Heart left ventricle (tissue), 13 donors: ENCODE results near the gene RGS17.

Experiments used
- POLR2A ChIP-seq, 2 donors: fragments of 450-650 bp; IDR thresholded peaks; one replicate each; pipeline ENCODE4 v1.6.1; 2017; ENCODE audit warnings: antibody characterized with exemption in 2 of 2, mild to moderate bottlenecking in 2 of 2, moderate library complexity in 2 of 2
- TF ChIP-seq, protein P1 (sequence below), 12 donors: fragments of 200-600 bp; sonication (generic) in 4 of 12; IDR thresholded peaks; one replicate each; pipeline versions ENCODE4 v1.5.0 to v1.8.0; 2018 to 2022; ENCODE audit warnings: antibody characterized with exemption in 12 of 12, mild to moderate bottlenecking in 5 of 12
- donor health status: ischemic (EF 13 %, LVEDD 7.1; RV severe dilation, severe dysfunction).
- donor health status: DM: no; HTN: yes; CAD: no.
- donor health status: DM: no; HTN: no; CAD: no.
- donor health status: ischemic (EF 25% LVEDD 6.9; RV normal size, moderate dysfunction).
- donor health status: ischemic (EF 25% LVEDD 5.7; RV mildly dilated, moderate dysfunction).
- donor health status: ischemic (EF 35%, LVEDD 5.7; RV mildly dilated, moderate dysfunction).
- donor health status: nonischemic (EF 11% LVEDD 7.7; RV severe dilation, severe dysfunction).
- donor health status: DM: yes; HTN: yes; CAD: no.
- donor health status: PGD.
- donor health status: ischemic (EF 29% LVEDD 5.4; RV normal size, mild dysfunction).
- donor health status: nonischemic (EF 23%, LVEDD 6.1; RV moderate dilation, normal function).

DNA sequence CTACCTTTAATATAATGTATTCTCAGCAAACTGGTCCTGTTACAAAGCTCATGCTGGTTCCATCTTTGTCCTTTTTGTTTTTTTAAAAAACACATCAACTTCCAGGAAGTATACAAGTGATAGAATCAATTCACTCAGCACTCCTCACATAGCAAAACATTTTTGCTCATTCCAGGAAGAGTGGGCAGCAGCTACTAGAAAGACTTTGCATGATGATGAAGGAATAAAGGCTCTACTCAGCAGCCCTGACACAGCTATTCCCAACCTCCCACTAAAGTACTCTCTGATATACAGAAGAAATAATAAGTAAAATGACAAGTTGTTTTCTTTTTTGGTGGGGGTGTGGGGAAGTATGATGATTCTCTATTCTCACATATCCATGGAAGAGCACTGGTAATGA lies 61.2 kb downstream of the RGS17 start:
- TF ChIP-seq, protein P1, sequence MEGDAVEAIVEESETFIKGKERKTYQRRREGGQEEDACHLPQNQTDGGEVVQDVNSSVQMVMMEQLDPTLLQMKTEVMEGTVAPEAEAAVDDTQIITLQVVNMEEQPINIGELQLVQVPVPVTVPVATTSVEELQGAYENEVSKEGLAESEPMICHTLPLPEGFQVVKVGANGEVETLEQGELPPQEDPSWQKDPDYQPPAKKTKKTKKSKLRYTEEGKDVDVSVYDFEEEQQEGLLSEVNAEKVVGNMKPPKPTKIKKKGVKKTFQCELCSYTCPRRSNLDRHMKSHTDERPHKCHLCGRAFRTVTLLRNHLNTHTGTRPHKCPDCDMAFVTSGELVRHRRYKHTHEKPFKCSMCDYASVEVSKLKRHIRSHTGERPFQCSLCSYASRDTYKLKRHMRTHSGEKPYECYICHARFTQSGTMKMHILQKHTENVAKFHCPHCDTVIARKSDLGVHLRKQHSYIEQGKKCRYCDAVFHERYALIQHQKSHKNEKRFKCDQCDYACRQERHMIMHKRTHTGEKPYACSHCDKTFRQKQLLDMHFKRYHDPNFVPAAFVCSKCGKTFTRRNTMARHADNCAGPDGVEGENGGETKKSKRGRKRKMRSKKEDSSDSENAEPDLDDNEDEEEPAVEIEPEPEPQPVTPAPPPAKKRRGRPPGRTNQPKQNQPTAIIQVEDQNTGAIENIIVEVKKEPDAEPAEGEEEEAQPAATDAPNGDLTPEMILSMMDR (IDR thresholded peaks at IDR 0.05), result no peak
- no peak for TF ChIP-seq POLR2A (IDR thresholded peaks at IDR 0.05)
